Lower lobe of right lung (tissue), 2 donors: ENCODE results near the gene SCTR. TPM values are rescaled to one million over a fixed set of nuclear protein-coding genes. Genes with fewer than 3 reads are reported as not detected.

Experiments used
- ATAC-seq, 2 donors: fragments of 200-7000 bp; cut with Tn5 transposase; one replicate each; pipeline ENCODE4 v1.9.1; 2020 to 2022; ENCODE audit warnings: mild to moderate bottlenecking in 2 of 2, moderate library complexity in 2 of 2
- DNase-seq: peaks from one replicate; pipeline ENCODE4 v3.0.0-alpha.2; 2020
- H3K27ac ChIP-seq: fragments of 200-600 bp; one replicate; pipeline ENCODE4 v1.8.0; 2022
- H3K27me3 ChIP-seq: fragments of 200-600 bp; one replicate; pipeline ENCODE4 v1.8.0; 2022; ENCODE audit warnings: low read depth
- H3K36me3 ChIP-seq: fragments of 200-600 bp; one replicate; pipeline ENCODE4 v1.8.0; 2022; ENCODE audit warnings: mild to moderate bottlenecking
- H3K4me1 ChIP-seq: fragments of 200-600 bp; one replicate; pipeline ENCODE4 v1.8.0; 2022
- H3K4me3 ChIP-seq: fragments of 200-600 bp; one replicate; pipeline ENCODE4 v1.8.0; 2022; ENCODE audit warnings: mild to moderate bottlenecking
- H3K9me3 ChIP-seq: fragments of 200-600 bp; one replicate; pipeline ENCODE4 v1.8.0; 2022
- CTCF ChIP-seq: fragments of 200-600 bp; IDR thresholded peaks from one replicate; pipeline ENCODE4 v1.8.0; 2022; ENCODE audit warnings: antibody characterized with exemption, mild to moderate bottlenecking
- intact Hi-C: fragments of 100-400 bp; cut with DNase I; formaldehyde crosslinking; loops from one replicate; pipeline ENCODE4 v1.11.0; 2022
- total RNA-seq: library from RNA; stranded (reverse); fragmentation: NEBNext Ultra II Directional; extraction: Animal tissue kit (Norgen Biotek cat#: 25700); gene quantifications from one replicate; pipeline ENCODE4 v1.2.1, GENCODE V29; 2021
- donor health status: DM: no; HTN: yes; CAD: no; lungs with severe emphysema.

Gene SCTR
- total RNA-seq, 1 donor from 2014 or later, result 13.2 TPM

DNA sequence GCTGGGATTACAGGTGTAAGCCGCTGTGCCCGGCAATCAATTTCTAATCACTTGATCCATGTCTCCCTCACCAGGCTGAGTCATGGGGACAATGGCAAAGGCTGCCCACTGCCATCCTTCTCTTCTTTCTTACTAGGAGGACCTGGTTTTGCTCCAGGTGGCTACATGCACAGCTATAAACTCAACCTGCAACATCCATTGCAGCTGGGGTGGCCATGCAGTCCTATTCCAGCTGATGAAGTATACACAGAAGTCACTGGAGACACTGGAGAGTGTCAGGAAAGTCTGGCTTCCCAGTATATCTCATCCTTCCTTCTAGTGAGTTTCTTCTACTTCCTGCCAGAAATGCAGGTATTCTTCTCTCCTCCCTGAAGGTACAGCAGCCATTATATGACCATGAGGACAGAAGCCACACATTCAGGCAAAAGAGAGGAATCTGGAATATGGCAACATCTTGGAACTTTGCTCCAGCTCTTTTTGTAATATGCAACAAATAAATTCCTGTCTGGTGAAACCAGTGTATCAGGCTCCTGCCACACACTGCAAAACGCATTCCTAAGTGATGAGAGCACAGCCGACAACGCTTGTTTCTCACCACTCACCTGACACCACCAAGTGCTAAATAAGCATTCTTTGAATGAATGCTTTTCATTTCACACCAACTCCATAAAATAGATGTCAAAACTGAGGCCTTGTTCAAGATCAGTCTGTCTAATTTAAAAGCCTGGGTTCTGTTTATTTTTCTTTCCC is 32.3 kb downstream of the SCTR start:
- no peak for TF ChIP-seq CTCF
- peak; percentile 70 to 77 for ATAC-seq
- Histone ChIP-seq H3K9me3 (no peaks in the 10 kb centered on the region), H3K4me1 (peaks cover 45% of the 10 kb centered on the region), H3K4me3 (no peak overlapping the region), H3K27ac (peak overlapping the region; percentile 79), H3K36me3 (no peaks in the 10 kb centered on the region), H3K27me3 (no peaks in the 10 kb centered on the region)
- DNase-seq, result no peak
- intact Hi-C loops, result no loop called here

GRCh38 chr2:119490653-119491195 is 33.6 kb downstream of the SCTR start:
- no peak for TF ChIP-seq CTCF
- Histone ChIP-seq H3K9me3 (no peaks in the 10 kb centered on the region), H3K27ac (peak overlapping the region; percentile 79), H3K27me3 (no peaks in the 10 kb centered on the region), H3K4me3 (no peak overlapping the region), H3K36me3 (no peaks in the 10 kb centered on the region), H3K4me1 (peaks cover 50% of the 10 kb centered on the region)
- intact Hi-C loops, result no loop called here
- DNase-seq, result no peak
- ATAC-seq, result peak in 1 of 2 donors; percentile 37

GRCh38 chr2:119490106-119490505 is 34.2 kb downstream of the SCTR start:
- Histone ChIP-seq H3K36me3 (no peaks in the 10 kb centered on the region), H3K27me3 (no peaks in the 10 kb centered on the region), H3K4me1 (peaks cover 56% of the 10 kb centered on the region), H3K4me3 (no peak overlapping the region), H3K9me3 (no peaks in the 10 kb centered on the region), H3K27ac (peak overlapping the region; percentile 58)
- no peak for ATAC-seq
- TF ChIP-seq CTCF, result no peak
- intact Hi-C loops, result no loop called here
- DNase-seq, result no peak

DNA sequence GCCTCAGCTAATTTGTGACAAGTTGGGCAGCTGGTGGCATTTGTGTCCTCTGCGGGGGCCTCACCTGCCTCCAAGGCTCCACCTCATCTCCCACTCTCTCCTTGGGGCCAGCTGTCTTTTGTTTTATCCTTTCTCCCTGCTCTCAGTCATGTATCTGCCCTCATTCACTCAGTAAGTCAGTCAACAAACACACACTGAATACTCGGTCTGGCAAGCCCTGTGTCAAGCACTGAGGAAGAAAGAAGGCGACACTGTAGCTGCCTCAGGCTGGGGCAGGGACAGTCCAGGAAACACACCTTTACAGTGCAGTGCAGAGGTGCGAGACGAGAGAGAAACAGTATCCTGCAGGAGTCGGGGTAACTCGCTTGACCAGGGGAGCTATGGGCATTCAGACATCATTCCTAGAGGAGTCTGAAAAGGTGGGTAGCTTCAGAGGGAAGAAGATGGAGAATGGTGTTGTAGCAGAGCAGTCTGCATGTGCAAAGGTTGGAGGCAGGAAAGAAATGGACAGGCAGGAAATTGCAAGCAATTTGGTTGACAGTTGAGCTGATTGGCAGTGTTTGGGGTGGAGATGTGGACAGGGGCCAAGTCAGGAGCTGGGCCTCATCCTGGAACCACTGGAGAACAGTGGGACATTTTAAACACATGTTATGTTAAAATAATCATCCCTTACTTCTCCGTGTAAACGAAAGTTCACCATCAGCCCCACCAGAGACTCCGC is 34.9 kb downstream of the SCTR start:
- no peak for DNase-seq
- H3K27ac ChIP-seq, result peak overlapping the region; percentile 58

More for the DNA sequence above, 34.9 kb downstream of the SCTR start:
- no peaks in the 10 kb centered on the region for H3K9me3 ChIP-seq
- intact Hi-C loops, result no loop called here
- H3K4me1 ChIP-seq, result peaks cover 60% of the 10 kb centered on the region
- H3K36me3 ChIP-seq, result no peaks in the 10 kb centered on the region
- no peak overlapping the region for H3K4me3 ChIP-seq
- no peak for TF ChIP-seq CTCF
- no peaks in the 10 kb centered on the region for H3K27me3 ChIP-seq
- ATAC-seq, result no peak
